K562 (cell line): ENCODE measurements around the gene GRAMD4. TPM values are rescaled to one million over a fixed set of nuclear protein-coding genes. Genes with fewer than 3 reads are reported as not detected.

Source experiments
- ATAC-seq: fragments of 200-7000 bp; cut with Tn5 transposase; 3 replicates; pipeline ENCODE4 v1.9.1; 2020; ENCODE audit warnings: moderate library complexity
- BruUV-seq: library from RNA; stranded (reverse); fragments of 400-500 nt; replicated peaks from 2 replicates; lab custom pipeline; 2021; lab: Mats Ljungman, UMichigan
- CTCF ChIA-PET: fragments of 300-600 bp; formaldehyde crosslinking; extraction: SDS; loops from one replicate; lab custom pipeline; 2021; ENCODE audit warnings: low intra/inter-chr PET ratio; lab: Yijun Ruan, JAX
- POLR2A ChIA-PET: fragments of 300-600, 350-650 bp; sonication (Branson Sonifier 250); formaldehyde crosslinking; extraction: SDS; loops from one replicate; lab custom pipeline; 2021; ENCODE audit warnings: antibody characterized with exemption, inconsistent platforms; lab: Yijun Ruan, JAX
- DNase-seq, 4 experiments: peaks; one replicate each; pipeline versions ENCODE4 v3.0.0 to v3.0.0-alpha.2; 2011 to 2018; ENCODE audit warnings: low spot score in 3 of 4, mixed read lengths in 3 of 4; ENCODE audit errors: extremely low read depth in 1 of 4
- FAIRE-seq: peaks from 2 replicates; lab custom pipeline; 2011; peaks lifted over from hg19 to GRCh38; lab: Jason Lieb, UNC
- H2AFZ ChIP-seq: 2 replicates; pipeline ENCODE4 v1.6.0; 2011; ENCODE audit warnings: low read depth, low read length, control low read depth, inconsistent platforms
- H3K27ac ChIP-seq: fragments of 200-600 bp; 3 replicates; pipeline ENCODE4 v1.8.0; 2011; ENCODE audit warnings: low read depth, mild to moderate bottlenecking, control low read depth, inconsistent platforms, low read length, moderate library complexity, mixed read lengths; ENCODE audit errors: extremely low read depth
- H3K27me3 ChIP-seq, 2 experiments: fragments of 300-600 bp in 1 of 2; 2 replicates in 1 of 2; 3 replicates in 1 of 2; pipeline versions ENCODE4 v1.6.0 to v1.8.0; 2011; ENCODE audit warnings: inconsistent platforms in 2 of 2, low read length in 2 of 2, mild to moderate bottlenecking in 1 of 2, mixed read lengths in 1 of 2, moderate library complexity in 1 of 2; ENCODE audit not compliant: control insufficient read depth in 2 of 2, insufficient read depth in 2 of 2
- H3K36me3 ChIP-seq: fragments of 300-600 bp; 3 replicates; pipeline ENCODE4 v1.8.0; 2011; ENCODE audit warnings: mild to moderate bottlenecking, low read length, inconsistent platforms; ENCODE audit not compliant: control insufficient read depth, insufficient read depth
- H3K4me1 ChIP-seq, 2 experiments: fragments of 200-600 bp in 1 of 2; replicated peaks in 1 of 2; 2 replicates in 1 of 2; 3 replicates in 1 of 2; pipeline versions ENCODE4 v1.5.1 to v1.8.0; 2011; ENCODE audit warnings: inconsistent platforms in 2 of 2, low read length in 2 of 2, mild to moderate bottlenecking in 1 of 2, mixed read lengths in 1 of 2, moderate library complexity in 1 of 2; ENCODE audit not compliant: control insufficient read depth in 2 of 2, insufficient read depth in 2 of 2
- H3K4me2 ChIP-seq: 2 replicates; pipeline ENCODE4 v1.6.1; 2011; ENCODE audit warnings: low read length, control low read depth, inconsistent platforms, mixed read lengths; ENCODE audit not compliant: insufficient read depth
- H3K4me3 ChIP-seq: fragments of 200-600 bp; sonication (generic), shearing (Covaris generic); 2 replicates; pipeline ENCODE4 v1.5.1; 2016; ENCODE audit warnings: control low read depth, inconsistent platforms
- H3K79me2 ChIP-seq: fragments of 200-600 bp; 3 replicates; pipeline ENCODE4 v1.8.0; 2011; ENCODE audit warnings: low read length, inconsistent platforms; ENCODE audit not compliant: control insufficient read depth, insufficient read depth
- H3K9ac ChIP-seq, 2 experiments: 2 replicates each; pipeline versions ENCODE4 v1.6.0 to v1.6.1; 2011; ENCODE audit warnings: low read depth in 2 of 2, low read length in 2 of 2, control low read depth in 1 of 2, inconsistent platforms in 1 of 2, mild to moderate bottlenecking in 1 of 2, mixed read lengths in 1 of 2; ENCODE audit not compliant: insufficient read depth in 1 of 2
- H3K9me1 ChIP-seq: one replicate; pipeline ENCODE4 v1.6.0; 2011; ENCODE audit warnings: inconsistent platforms, mild to moderate bottlenecking, low read length, moderate library complexity; ENCODE audit not compliant: control insufficient read depth, insufficient read depth
- H3K9me3 ChIP-seq: replicated peaks from 2 replicates; pipeline ENCODE4 v1.5.1; 2011; ENCODE audit warnings: low read depth, low read length, inconsistent platforms; ENCODE audit not compliant: control insufficient read depth, insufficient read depth
- H4K20me1 ChIP-seq: replicated peaks from 2 replicates; pipeline ENCODE4 v1.6.1; 2011; ENCODE audit warnings: low read length, inconsistent platforms, mixed read lengths; ENCODE audit not compliant: control insufficient read depth, insufficient read depth
- HNRNPUL1 ChIP-seq: fragments of 200-400 bp; formaldehyde crosslinking; IDR thresholded peaks from 2 replicates; pipeline ENCODE4 v1.6.1; 2017; ENCODE audit warnings: low read length
- ZC3H8 ChIP-seq: fragments of 450-650 bp; IDR thresholded peaks from 2 replicates; pipeline ENCODE4 v1.6.1; 2017
- ZNF23 ChIP-seq: fragments of 250-450 bp; sonication (Bioruptor Pico); IDR thresholded peaks from 2 replicates; pipeline ENCODE4 v1.4.0; 2020; ENCODE audit warnings: mild to moderate bottlenecking
- WGBS: fragments of 100-300 bp; shearing (Covaris generic); methylation state at CpG from one replicate; pipeline ENCODE4 v1.1.6; 2016; ENCODE audit warnings: low coverage, mixed read lengths; ENCODE audit not compliant: insufficient coverage; ENCODE audit errors: missing lambda C conversion rate; 5-methylcytosine and 5-hydroxymethylcytosine counted together
- in situ Hi-C: fragments of 300-500 bp; cut with MboI; formaldehyde crosslinking; loops from 4 replicates; pipeline ENCODE4 v1.15.0; 2018; ENCODE audit warnings: inconsistent platforms, mixed read lengths
- intact Hi-C: fragments of 100-400 bp; cut with micrococcal nuclease; formaldehyde crosslinking; loops from 2 replicates; pipeline ENCODE4 v1.14.2; 2022
- polyA plus RNA-seq, 8 experiments: library from polyadenylated mRNA; depleted of rRNA in 4 of 8; stranded (reverse) in 5 of 8; unstranded in 3 of 8; fragments of >200 nt; fragmentation: Nextera tagmentation in 2 of 8; fragmentation: Illumina TruSeq in 1 of 8; extraction: Ambion mirVana in 2 of 8; extraction: Trizol in 1 of 8; gene quantifications; 2 replicates each; pipeline versions ENCODE4 v1.2.1 to v1.2.3, GENCODE V29; 2011 to 2014; ENCODE audit warnings: inconsistent platforms in 1 of 8, missing spikeins in 1 of 8
- total RNA-seq, 7 experiments: library from RNA; depleted of rRNA in 6 of 7; stranded (reverse); fragments of >200 nt in 6 of 7; fragmentation: Illumina TruSeq in 2 of 7; extraction: Trizol in 2 of 7; gene quantifications; 2 replicates each; pipeline versions ENCODE4 v1.2.1 to v1.2.3, GENCODE V29; 2011 to 2021; ENCODE audit warnings: low replicate concordance in 1 of 7
- TF ChIP-seq, protein P1 (sequence below): sonication (generic); formaldehyde crosslinking; IDR thresholded peaks from 2 replicates; pipeline ENCODE4 v1.8.1; 2023; ENCODE audit warnings: missing genetic modification reagents, mild to moderate bottlenecking, borderline replicate concordance
- TF ChIP-seq, protein P2 (sequence below), 3 experiments: fragments of 200-800 bp in 1 of 3; fragments of 250-450 bp in 1 of 3; fragments of 450-650 bp in 1 of 3; sonication (Bioruptor Pico) in 1 of 3; sonication (Bioruptor generic) in 1 of 3; formaldehyde crosslinking in 1 of 3; IDR thresholded peaks; 2 replicates each; pipeline versions ENCODE4 v1.6.1 to v1.8.0; 2016 to 2022; ENCODE audit warnings: mild to moderate bottlenecking in 2 of 3, missing genetic modification characterization in 2 of 3, missing compliant biosample characterization in 1 of 3, moderate library complexity in 1 of 3
- TF ChIP-seq, protein P3 (sequence below): fragments of 250-450 bp; sonication (Bioruptor Pico); IDR thresholded peaks from 2 replicates; pipeline ENCODE4 v1.4.0; 2020

The GRAMD4 gene
- total and polyA plus RNA-seq, 9 of the 15 experiments (the other 6 are each of a cell fraction or from before 2014, with no cell fraction given), result 0.18 to 44.8 (median 18.6) TPM

DNA sequence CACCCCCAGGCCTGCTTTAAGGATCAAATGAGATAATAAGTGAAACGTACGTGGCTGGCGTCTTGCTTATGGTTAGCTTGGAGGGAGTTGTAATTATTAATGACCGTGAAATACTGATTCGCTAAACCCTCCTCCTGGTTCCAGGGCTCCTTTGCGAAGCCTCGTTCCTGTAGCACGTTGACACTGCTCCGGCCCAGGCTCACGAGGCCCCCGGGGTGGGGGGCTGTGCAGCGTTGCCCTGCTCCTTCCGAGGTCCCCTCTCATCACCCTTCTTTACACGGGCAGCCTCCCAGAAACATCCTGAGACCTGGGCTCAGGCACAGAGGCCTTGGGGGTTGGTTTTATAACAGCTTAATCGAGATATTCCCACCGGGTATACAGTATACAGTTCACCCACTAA lies 9.1 kb downstream of the GRAMD4 start:
- DNase-seq, result no peak
- no peak for TF ChIP-seq HNRNPUL1
- TF ChIP-seq, protein P1, sequence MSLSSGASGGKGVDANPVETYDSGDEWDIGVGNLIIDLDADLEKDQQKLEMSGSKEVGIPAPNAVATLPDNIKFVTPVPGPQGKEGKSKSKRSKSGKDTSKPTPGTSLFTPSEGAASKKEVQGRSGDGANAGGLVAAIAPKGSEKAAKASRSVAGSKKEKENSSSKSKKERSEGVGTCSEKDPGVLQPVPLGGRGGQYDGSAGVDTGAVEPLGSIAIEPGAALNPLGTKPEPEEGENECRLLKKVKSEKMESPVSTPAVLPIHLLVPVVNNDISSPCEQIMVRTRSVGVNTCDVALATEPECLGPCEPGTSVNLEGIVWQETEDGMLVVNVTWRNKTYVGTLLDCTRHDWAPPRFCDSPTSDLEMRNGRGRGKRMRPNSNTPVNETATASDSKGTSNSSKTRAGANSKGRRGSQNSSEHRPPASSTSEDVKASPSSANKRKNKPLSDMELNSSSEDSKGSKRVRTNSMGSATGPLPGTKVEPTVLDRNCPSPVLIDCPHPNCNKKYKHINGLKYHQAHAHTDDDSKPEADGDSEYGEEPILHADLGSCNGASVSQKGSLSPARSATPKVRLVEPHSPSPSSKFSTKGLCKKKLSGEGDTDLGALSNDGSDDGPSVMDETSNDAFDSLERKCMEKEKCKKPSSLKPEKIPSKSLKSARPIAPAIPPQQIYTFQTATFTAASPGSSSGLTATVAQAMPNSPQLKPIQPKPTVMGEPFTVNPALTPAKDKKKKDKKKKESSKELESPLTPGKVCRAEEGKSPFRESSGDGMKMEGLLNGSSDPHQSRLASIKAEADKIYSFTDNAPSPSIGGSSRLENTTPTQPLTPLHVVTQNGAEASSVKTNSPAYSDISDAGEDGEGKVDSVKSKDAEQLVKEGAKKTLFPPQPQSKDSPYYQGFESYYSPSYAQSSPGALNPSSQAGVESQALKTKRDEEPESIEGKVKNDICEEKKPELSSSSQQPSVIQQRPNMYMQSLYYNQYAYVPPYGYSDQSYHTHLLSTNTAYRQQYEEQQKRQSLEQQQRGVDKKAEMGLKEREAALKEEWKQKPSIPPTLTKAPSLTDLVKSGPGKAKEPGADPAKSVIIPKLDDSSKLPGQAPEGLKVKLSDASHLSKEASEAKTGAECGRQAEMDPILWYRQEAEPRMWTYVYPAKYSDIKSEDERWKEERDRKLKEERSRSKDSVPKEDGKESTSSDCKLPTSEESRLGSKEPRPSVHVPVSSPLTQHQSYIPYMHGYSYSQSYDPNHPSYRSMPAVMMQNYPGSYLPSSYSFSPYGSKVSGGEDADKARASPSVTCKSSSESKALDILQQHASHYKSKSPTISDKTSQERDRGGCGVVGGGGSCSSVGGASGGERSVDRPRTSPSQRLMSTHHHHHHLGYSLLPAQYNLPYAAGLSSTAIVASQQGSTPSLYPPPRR (CRISPR knock-in tag), result no peak
- TF ChIP-seq ZNF23 (CRISPR knock-in tag), result no peak
- TF ChIP-seq, protein P2, sequence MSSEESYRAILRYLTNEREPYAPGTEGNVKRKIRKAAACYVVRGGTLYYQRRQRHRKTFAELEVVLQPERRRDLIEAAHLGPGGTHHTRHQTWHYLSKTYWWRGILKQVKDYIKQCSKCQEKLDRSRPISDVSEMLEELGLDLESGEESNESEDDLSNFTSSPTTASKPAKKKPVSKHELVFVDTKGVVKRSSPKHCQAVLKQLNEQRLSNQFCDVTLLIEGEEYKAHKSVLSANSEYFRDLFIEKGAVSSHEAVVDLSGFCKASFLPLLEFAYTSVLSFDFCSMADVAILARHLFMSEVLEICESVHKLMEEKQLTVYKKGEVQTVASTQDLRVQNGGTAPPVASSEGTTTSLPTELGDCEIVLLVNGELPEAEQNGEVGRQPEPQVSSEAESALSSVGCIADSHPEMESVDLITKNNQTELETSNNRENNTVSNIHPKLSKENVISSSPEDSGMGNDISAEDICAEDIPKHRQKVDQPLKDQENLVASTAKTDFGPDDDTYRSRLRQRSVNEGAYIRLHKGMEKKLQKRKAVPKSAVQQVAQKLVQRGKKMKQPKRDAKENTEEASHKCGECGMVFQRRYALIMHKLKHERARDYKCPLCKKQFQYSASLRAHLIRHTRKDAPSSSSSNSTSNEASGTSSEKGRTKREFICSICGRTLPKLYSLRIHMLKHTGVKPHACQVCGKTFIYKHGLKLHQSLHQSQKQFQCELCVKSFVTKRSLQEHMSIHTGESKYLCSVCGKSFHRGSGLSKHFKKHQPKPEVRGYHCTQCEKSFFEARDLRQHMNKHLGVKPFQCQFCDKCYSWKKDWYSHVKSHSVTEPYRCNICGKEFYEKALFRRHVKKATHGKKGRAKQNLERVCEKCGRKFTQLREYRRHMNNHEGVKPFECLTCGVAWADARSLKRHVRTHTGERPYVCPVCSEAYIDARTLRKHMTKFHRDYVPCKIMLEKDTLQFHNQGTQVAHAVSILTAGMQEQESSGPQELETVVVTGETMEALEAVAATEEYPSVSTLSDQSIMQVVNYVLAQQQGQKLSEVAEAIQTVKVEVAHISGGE (CRISPR knock-in tag; IDR thresholded peaks at IDR 0.05), result no peak
- no peak for TF ChIP-seq ZC3H8
- TF ChIP-seq, protein P3, sequence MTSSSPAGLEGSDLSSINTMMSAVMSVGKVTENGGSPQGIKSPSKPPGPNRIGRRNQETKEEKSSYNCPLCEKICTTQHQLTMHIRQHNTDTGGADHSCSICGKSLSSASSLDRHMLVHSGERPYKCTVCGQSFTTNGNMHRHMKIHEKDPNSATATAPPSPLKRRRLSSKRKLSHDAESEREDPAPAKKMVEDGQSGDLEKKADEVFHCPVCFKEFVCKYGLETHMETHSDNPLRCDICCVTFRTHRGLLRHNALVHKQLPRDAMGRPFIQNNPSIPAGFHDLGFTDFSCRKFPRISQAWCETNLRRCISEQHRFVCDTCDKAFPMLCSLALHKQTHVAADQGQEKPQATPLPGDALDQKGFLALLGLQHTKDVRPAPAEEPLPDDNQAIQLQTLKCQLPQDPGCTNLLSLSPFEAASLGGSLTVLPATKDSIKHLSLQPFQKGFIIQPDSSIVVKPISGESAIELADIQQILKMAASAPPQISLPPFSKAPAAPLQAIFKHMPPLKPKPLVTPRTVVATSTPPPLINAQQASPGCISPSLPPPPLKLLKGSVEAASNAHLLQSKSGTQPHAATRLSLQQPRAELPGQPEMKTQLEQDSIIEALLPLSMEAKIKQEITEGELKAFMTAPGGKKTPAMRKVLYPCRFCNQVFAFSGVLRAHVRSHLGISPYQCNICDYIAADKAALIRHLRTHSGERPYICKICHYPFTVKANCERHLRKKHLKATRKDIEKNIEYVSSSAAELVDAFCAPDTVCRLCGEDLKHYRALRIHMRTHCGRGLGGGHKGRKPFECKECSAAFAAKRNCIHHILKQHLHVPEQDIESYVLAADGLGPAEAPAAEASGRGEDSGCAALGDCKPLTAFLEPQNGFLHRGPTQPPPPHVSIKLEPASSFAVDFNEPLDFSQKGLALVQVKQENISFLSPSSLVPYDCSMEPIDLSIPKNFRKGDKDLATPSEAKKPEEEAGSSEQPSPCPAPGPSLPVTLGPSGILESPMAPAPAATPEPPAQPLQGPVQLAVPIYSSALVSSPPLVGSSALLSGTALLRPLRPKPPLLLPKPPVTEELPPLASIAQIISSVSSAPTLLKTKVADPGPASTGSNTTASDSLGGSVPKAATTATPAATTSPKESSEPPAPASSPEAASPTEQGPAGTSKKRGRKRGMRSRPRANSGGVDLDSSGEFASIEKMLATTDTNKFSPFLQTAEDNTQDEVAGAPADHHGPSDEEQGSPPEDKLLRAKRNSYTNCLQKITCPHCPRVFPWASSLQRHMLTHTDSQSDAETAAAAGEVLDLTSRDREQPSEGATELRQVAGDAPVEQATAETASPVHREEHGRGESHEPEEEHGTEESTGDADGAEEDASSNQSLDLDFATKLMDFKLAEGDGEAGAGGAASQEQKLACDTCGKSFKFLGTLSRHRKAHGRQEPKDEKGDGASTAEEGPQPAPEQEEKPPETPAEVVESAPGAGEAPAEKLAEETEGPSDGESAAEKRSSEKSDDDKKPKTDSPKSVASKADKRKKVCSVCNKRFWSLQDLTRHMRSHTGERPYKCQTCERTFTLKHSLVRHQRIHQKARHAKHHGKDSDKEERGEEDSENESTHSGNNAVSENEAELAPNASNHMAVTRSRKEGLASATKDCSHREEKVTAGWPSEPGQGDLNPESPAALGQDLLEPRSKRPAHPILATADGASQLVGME, result no peak

More for the DNA sequence above, 9.1 kb downstream of the GRAMD4 start:
- no TSS peak for BruUV-seq
- Histone ChIP-seq H3K4me3 (no peak overlapping the region), H2AFZ (no peak overlapping the region), H3K79me2 (peaks cover 14% of the 10 kb centered on the region; the same call in 2 of the 3 replicates), H3K9me3 (no peaks in the 10 kb centered on the region), H3K9me1 (peaks cover 3% of the 10 kb centered on the region), H3K36me3 (peaks cover 14% of the 10 kb centered on the region; the same call in 1 of the 3 replicates), H3K4me2 (no peak overlapping the region), H3K4me1 (peaks cover 9 to 58% of the 10 kb centered on the region in 2 experiments; a peak in 4 of 5 replicates), H3K9ac (no peak overlapping the region), H4K20me1 (no peaks in the 10 kb centered on the region; the same call in 1 of the 2 replicates), H3K27me3 (no peaks in the 10 kb centered on the region), H3K27ac (no peak overlapping the region)
- in situ Hi-C loops, result no loop called here
- no peak for ATAC-seq
- intact Hi-C loops, result no loop called here
- 86% methylated on average over 15 of the region's 16 CpGs for WGBS
- no peak for FAIRE-seq
- CTCF ChIA-PET, result no interaction called here
- POLR2A ChIA-PET, result no interaction called here
